HG03457 (cell line): ENCODE data around the gene TUG1.

Source experiments
- ATAC-seq: cut with Tn5 transposase; IDR thresholded peaks from one replicate; pipeline ENCODE4 v1.9.1; 2021; ENCODE audit warnings: moderate number of reproducible peaks; ENCODE audit not compliant: unreplicated experiment

The TUG1 gene

DNA sequence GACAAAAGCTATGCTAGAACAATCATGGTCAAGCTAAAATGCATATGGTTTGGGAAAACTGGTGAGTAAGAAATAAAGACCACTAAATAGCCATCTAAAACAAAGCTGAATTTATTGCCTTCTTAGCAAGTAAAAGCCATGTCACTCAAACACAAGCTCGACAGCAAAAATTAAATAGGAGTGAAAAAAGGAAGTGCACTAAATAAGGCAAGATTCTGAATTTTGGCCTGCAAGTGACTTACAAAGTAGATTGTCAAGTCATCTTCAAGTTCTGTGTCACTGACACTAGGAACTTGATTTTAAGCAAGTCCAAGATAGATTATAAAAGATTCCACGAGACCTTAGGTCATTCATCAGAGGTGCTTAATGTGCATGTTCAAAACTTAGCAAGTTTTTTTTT is 27.4 kb downstream of the TUG1 start:
- no peak for ATAC-seq

DNA sequence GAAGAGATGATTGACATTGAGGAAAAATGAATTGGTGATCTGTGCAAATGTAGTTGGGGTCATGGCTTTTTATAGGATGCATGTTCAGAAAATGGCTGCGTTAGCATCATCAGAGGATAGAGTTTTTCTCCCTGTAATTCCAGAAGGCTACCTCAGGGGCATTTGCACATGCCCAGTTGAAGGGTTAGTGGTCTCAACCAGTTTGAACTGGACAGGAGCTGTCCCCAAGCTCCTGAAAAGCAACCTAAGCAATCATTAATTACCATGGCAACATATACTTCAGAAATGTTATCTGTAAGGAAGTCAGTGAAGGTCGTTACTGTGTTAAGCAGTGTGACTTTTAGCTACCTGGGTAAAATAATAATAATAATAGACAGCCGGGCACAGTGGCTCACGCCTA is 29.3 kb downstream of the TUG1 start:
- no peak for ATAC-seq

DNA sequence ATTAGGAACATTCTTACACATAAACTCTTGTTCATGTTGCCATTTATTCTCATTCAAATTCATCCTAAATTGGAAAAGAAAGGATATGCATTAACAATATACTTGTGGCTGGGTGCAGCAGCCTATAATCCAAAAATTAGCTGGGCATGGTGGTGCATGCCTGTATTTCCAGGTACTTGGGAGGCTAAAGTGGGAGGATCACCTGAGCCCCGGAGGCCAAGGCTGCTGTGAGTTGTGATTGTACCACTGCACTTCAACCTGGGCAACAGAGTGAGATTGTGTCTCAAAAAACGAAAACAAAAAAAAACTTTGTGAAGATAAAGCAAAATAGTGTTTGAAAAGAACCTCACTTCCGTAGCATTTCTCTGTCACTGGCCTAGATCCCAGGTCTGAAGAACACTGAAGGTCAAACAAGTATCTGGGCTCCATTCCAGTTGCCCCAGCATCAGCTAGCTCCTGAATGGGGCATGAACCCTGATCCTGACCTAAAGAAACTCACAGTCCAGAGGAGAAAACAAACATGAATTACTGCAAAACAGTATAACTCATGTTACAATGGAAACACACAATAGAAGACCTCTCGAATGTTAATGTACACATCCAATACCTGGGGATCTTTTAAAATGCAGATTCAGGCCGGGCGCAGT is 32.2 kb downstream of the TUG1 start:
- no peak for ATAC-seq

DNA sequence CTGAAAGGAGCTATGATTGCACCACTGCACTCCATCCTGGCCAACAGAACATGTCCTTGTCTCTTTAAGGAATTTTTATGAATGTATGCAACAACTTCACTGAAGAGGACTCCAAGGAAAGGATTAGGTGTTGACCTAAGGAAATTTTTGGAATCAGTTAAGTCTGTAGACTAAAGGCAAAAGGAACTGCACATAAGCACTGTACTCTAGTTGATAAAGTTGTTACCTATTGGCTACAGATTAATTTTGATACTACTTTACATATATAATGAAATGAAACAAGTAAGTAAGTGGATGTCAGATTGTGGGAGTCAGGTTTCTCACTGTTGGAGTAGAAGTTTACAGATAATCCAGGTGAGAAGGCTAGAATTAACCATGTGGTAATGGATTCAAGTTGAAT is 36.5 kb downstream of the TUG1 start:
- no peak for ATAC-seq

DNA sequence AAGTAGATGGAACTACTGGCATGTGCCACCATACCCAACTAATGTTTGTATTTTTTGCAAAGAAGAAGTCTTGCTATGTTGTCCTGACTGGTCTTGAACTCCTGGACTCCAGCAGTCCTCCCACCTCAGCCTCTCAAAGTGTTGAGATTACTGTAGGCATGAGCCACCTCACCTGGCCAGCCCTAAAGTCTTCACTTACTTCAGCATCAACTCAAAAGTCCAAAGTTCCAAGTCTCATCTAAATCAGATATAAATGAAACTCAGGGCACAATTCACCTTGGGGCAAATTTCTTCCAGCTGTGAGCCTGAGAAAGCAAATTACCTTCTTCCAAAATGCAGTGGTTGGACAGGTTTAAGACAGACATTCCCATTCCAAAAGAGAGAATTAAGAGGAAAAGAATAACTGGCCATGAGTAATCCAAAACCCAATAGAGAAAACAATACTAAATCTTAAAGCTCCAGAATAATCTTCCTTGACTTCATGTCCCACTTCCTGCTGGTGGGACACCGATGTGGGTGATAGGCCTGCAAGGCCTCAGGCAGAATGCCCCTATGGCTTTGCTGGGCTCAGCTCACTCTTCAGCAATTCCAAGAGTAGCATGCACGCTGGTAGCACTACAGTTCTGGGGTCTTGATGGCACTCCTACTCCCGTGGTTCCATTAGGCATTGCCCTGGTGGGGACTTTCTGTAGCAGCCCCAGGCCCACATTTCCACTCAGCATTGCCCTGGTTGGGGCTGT is 50.3 kb downstream of the TUG1 start:
- no peak for ATAC-seq

DNA sequence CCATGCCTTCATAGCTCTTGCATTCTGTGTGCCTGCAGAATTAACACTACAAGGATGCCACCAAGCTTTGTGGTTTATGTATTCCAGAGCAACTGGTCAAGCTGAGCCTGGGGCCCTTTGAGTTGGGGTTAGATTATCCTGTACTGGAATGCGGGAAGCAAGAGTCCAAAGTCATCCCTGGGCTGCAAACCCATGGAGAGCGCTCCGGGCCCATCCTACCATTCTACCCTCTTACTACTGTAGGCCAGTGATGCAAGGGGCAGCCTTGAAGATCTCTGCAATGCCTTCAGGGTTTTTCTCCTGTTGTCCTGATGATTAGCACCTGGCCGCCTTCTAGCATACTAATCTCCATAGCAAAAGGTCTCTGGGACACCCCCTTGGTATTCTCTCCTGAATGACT is 51.3 kb downstream of the TUG1 start:
- ATAC-seq: no peak

DNA sequence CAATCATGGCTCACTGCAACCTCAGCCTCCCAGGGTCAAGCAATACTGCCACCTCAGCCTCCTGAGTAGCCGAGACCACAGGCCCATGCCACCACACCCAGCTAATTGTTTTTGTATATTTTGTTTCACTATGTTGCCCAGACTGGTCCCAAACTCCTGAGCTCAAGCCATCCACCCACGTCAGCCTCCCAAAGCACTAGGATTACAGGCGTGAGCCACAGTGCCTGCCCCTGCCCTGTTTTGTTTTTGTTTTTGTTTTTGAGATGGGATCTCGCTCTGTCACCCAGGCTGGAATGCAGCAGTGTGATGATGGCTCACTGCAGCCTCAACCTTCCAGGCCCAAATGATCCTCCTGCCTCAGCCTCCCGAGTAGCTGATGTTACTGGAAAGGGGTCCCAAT is 53.5 kb downstream of the TUG1 start:
- ATAC-seq: no peak
